GM12891 (cell line): ENCODE measurements around the gene PCCA.
A peak's percentile ranks its signal among the peaks of the same experiment; 100 is the strongest.

Source experiments
- DNase-seq: peaks from one replicate; pipeline ENCODE4 v3.0.0; 2011; ENCODE audit warnings: low spot score; ENCODE audit not compliant: insufficient read length
- FAIRE-seq: peaks from 2 replicates; lab custom pipeline; 2011; peaks lifted over from hg19 to GRCh38; lab: Jason Lieb, UNC
- PAX5 ChIP-seq: IDR thresholded peaks from 2 replicates; pipeline ENCODE4 v1.6.1; 2011; ENCODE audit warnings: low read length, moderate library complexity, mild to moderate bottlenecking; ENCODE audit not compliant: insufficient read depth, severe bottlenecking
- POLR2A ChIP-seq: IDR thresholded peaks from 2 replicates; pipeline ENCODE4 v1.6.1; 2011; ENCODE audit warnings: low read depth, low read length, control low read depth
- POLR2AphosphoS5 ChIP-seq: IDR thresholded peaks from 2 replicates; pipeline ENCODE4 v1.6.1; 2011; ENCODE audit warnings: low read depth, low read length, control low read depth
- POU2F2 ChIP-seq: IDR thresholded peaks from 2 replicates; pipeline ENCODE4 v1.6.1; 2011; ENCODE audit warnings: low read depth, mild to moderate bottlenecking, control low read depth, low read length, moderate library complexity
- SPI1 ChIP-seq: IDR thresholded peaks from 2 replicates; pipeline ENCODE4 v1.6.1; 2011; ENCODE audit warnings: low read depth, low read length, control low read depth
- TAF1 ChIP-seq: IDR thresholded peaks from 2 replicates; pipeline ENCODE4 v1.6.1; 2011; ENCODE audit warnings: low read depth, low read length, control low read depth

The PCCA gene

DNA sequence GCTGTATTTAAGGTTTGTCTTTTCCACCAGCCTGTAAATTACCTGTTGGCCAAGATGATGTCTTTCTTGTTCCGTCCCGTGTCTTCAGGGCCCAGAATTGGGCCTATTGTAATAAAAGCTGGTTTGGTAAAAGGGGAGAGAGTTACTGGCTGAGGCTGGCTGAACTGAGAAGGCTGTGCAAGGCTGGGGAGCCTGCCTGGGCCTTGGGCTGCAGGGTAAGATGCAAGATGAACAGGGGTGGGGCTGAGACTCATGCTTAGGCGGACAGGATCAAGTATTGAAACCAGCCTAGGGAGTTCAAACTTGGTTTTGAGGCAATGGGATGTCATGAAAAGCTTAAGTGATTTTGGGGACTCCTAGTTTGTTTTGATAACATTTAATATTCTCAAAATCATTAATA is 142.3 kb downstream of the PCCA start:
- no peak for TF ChIP-seq POU2F2
- TF ChIP-seq POLR2A, result no peak
- TF ChIP-seq SPI1, result no peak
- TF ChIP-seq POLR2AphosphoS5, result no peak
- no peak for TF ChIP-seq PAX5
- no peak for TF ChIP-seq TAF1
- no peak for FAIRE-seq
- DNase-seq, result no peak

GRCh38 chr13:100234006-100234405 is 145.1 kb downstream of the PCCA start:
- DNase-seq (no peak), FAIRE-seq (no peak)
- TF ChIP-seq PAX5, result no peak
- TF ChIP-seq POLR2A, result no peak
- TF ChIP-seq SPI1, result no peak
- no peak for TF ChIP-seq POLR2AphosphoS5
- no peak for TF ChIP-seq TAF1
- no peak for TF ChIP-seq POU2F2

GRCh38 chr13:100234524-100235136 is 145.7 kb downstream of the PCCA start:
- FAIRE-seq, result no peak
- no peak for DNase-seq
- TF ChIP-seq SPI1 (no peak), TAF1 (no peak), POLR2AphosphoS5 (no peak), POU2F2 (no peak), POLR2A (no peak), PAX5 (no peak)

GRCh38 chr13:100235311-100235901 is 146.5 kb downstream of the PCCA start:
- DNase-seq, result no peak
- peak; percentile 76 for FAIRE-seq

DNA sequence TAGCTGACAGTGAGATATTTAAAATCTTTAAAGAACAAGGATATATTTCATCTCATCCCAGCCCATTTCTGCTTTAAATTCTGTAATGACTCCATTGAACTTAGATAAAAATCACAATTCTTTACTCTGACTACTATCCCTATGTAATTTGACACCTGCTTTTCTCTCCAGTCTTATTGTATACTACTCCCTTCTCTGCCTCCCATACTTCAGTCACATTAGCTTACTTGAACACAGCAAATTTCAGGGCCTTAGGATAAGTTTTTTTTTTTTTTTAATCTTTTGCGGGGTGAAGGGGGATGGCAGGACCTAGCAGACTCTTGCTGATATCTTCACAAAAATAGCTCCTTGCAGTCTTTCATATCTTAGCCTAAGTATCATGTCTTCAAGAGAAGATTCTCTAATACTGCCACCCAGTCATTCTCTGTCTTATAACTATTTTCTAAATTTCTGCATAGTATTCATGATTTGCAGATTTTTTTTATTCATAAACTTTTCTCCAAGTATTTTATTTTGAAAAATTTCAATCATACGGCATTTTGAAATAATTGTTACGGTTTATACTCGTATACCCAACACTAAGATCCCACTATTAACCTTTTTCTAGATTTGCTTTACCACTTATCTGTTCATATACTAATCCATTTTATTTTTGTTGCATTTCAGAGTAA is 151.4 kb downstream of the PCCA start:
- no peak for TF ChIP-seq TAF1
- TF ChIP-seq POLR2AphosphoS5, result no peak
- no peak for TF ChIP-seq POLR2A
- TF ChIP-seq POU2F2, result no peak
- TF ChIP-seq SPI1, result no peak
- no peak for TF ChIP-seq PAX5
- DNase-seq (no peak), FAIRE-seq (no peak)

More at GRCh38 chr13:100235311-100235901, 146.5 kb downstream of the PCCA start:
- no peak for TF ChIP-seq POU2F2
- no peak for TF ChIP-seq POLR2A
- TF ChIP-seq SPI1, result peak; percentile 26; the same call in 1 of the 2 replicates

DNA sequence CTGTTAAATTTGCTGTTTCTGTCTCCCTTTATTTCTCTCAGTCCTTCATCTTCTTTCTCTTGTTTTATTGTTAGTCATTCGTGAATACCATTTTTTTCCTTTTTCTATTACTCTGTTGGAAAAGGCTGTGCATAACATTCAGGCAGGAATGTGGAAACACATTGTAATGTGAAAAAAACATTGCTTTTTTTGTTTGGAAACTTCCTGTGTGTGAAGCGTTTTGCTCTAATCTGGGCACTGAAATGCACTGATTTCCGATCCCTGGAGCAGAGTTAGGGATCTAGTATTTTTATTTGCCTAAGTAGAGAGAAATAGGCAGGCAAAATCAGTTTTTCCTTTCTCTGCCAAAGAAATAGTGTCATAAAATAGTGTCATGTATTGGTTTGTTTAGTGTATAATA is 155.5 kb downstream of the PCCA start:
- no peak for TF ChIP-seq POLR2A
- TF ChIP-seq SPI1, result no peak
- no peak for TF ChIP-seq PAX5
- no peak for TF ChIP-seq TAF1
- no peak for TF ChIP-seq POLR2AphosphoS5
- TF ChIP-seq POU2F2, result no peak
- no peak for DNase-seq
- FAIRE-seq, result no peak

- no peak for TF ChIP-seq SPI1
- TF ChIP-seq POU2F2, result no peak
- TF ChIP-seq PAX5, result no peak
- FAIRE-seq, result no peak
- DNase-seq, result no peak
These were observed 156.2 kb downstream of the PCCA start for GRCh38 chr13:100245104-100245503.

GRCh38 chr13:100247937-100248336 is 159.0 kb downstream of the PCCA start:
- TF ChIP-seq TAF1 (no peak), PAX5 (no peak), POLR2A (no peak), POLR2AphosphoS5 (no peak), SPI1 (no peak), POU2F2 (no peak)
- no peak for DNase-seq
- no peak for FAIRE-seq

- no peak for FAIRE-seq
- no peak for DNase-seq
- TF ChIP-seq PAX5 (no peak), POLR2A (no peak), TAF1 (no peak), POU2F2 (no peak), POLR2AphosphoS5 (no peak), SPI1 (no peak)
These were observed 165.1 kb downstream of the PCCA start for GRCh38 chr13:100254002-100254401.
